ENCODE measurements around the gene AFTPH. TPM values are rescaled to one million over a fixed set of nuclear protein-coding genes. Genes with fewer than 3 reads are reported as not detected.

The AFTPH gene
- total RNA-seq, 2 experiments from 2014 or later = 24.2 to 24.3 TPM

DNA sequence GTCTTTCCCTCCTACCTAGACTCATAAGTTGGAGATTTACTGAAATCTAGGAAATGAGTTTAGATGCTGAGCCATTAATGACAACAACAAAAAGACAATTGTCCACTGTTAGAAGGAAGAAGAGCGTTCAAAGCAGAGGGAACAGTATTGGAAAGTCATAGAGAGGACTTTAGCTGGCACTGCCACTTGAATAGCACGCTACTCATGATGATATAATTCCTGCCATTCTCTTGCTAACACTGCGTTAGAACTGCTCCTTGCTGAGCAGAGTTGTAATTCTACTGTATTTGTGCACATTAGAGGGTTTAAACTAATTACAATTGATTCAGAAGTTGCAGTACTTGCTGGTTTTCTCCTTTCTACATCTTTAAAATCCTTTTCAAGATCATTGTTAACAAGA lies 9.0 kb upstream of the AFTPH start:
- no peaks in the 10 kb centered on the region for H3K36me3 Mint-ChIP-seq (ENCODE audit: low read depth)
- POLR2A ChIA-PET = interaction anchor here (0.9 kb wide), 1 partner anchor 8 kb away, joined by 3 read pairs; no protein-coding TSS in a partner anchor

DNA sequence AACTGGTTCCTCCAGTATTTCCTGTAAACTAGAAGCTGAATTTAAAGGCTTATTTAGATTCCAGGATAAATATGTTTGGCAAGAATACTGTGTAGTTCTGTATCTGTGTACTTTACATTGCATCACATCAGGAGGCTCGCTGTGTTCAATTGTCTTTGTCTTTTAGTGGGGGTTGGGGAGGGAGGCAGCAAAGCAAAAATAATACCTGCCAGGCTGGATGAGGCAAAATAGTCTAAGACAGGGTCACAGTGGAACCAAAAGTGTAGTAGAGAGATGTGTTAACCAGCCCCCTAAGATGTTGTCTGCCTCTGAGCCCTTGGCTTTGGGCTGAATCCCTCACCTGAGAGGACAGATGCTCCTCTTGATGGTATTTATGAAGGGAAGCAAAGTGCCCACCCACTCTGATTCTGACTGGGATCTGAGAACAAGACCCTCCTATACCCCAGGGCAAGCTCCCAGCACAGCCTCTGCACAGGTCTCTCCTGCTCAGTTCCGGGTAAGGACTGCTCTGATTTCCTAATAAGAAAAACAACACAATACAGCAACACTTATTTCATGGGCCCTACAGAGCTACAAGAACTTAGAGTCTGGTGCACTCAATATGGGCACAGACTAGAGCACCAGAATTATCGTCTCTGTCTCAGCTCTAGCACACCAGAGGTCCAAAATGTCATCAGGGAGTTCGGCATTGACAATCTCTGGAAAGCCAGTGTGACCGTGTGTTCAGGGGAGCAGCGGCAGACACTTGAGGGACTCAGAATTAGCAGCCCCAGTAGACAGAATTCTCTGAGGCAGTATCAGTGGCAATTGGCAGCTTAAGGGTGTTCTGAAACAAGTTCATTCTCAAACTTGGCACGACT lies 7.2 kb upstream of the AFTPH start:
- no peak overlapping the region for H3K4me3 ChIP-seq (ENCODE audit: low read length)
- CTCF ChIA-PET = no interaction called here
- no peaks in the 10 kb centered on the region for H3K27me3 ChIP-seq (ENCODE audit: control insufficient read depth in 1 of 2, insufficient read depth in 2 of 2, low read length in 2 of 2)
- no peaks in the 10 kb centered on the region for H3K4me1 Mint-ChIP-seq (ENCODE audit: low read depth)
- no peak overlapping the region for H3K4me3 Mint-ChIP-seq
- DNase-seq (no peak), ATAC-seq (ENCODE audit: poor library complexity) (no peak)
- H3K36me3 Mint-ChIP-seq (ENCODE audit: low read depth) = no peaks in the 10 kb centered on the region
- intact Hi-C loops (cut with DNase I, micrococcal nuclease) = no loop called here
- H3K4me1 ChIP-seq (ENCODE audit: insufficient read depth, low read length) = no peaks in the 10 kb centered on the region
- TF ChIP-seq, protein P1, sequence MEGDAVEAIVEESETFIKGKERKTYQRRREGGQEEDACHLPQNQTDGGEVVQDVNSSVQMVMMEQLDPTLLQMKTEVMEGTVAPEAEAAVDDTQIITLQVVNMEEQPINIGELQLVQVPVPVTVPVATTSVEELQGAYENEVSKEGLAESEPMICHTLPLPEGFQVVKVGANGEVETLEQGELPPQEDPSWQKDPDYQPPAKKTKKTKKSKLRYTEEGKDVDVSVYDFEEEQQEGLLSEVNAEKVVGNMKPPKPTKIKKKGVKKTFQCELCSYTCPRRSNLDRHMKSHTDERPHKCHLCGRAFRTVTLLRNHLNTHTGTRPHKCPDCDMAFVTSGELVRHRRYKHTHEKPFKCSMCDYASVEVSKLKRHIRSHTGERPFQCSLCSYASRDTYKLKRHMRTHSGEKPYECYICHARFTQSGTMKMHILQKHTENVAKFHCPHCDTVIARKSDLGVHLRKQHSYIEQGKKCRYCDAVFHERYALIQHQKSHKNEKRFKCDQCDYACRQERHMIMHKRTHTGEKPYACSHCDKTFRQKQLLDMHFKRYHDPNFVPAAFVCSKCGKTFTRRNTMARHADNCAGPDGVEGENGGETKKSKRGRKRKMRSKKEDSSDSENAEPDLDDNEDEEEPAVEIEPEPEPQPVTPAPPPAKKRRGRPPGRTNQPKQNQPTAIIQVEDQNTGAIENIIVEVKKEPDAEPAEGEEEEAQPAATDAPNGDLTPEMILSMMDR (IDR thresholded peaks at IDR 0.05) = no peak
- no peaks in the 10 kb centered on the region for H3K9me3 ChIP-seq (ENCODE audit: control insufficient read depth in 1 of 2, insufficient read depth in 1 of 2, low read length in 2 of 2)
- POLR2A ChIA-PET = no interaction called here
- H3K27ac Mint-ChIP-seq = no peak overlapping the region
- H3K36me3 ChIP-seq (ENCODE audit: insufficient read depth, low read length) = no peaks in the 10 kb centered on the region
- no peaks in the 10 kb centered on the region for H3K27me3 Mint-ChIP-seq
- no peak overlapping the region for H3K27ac ChIP-seq (ENCODE audit: low read depth in 1 of 2, low read length in 2 of 2)
- no peaks in the 10 kb centered on the region for H3K9me3 Mint-ChIP-seq

More for the DNA sequence above, 9.0 kb upstream of the AFTPH start:
- TF ChIP-seq, protein P1 (IDR thresholded peaks at IDR 0.05) = no peak
- CTCF ChIA-PET = no interaction called here
- Histone ChIP-seq H3K4me1 (ENCODE audit: insufficient read depth, low read length) (no peaks in the 10 kb centered on the region), H3K27ac (ENCODE audit: low read depth in 1 of 2, low read length in 2 of 2) (no peak overlapping the region), H3K27me3 (ENCODE audit: control insufficient read depth in 1 of 2, insufficient read depth in 2 of 2, low read length in 2 of 2) (no peaks in the 10 kb centered on the region), H3K4me3 (ENCODE audit: low read length) (no peak overlapping the region), H3K36me3 (ENCODE audit: insufficient read depth, low read length) (no peaks in the 10 kb centered on the region), H3K9me3 (ENCODE audit: control insufficient read depth in 1 of 2, insufficient read depth in 1 of 2, low read length in 2 of 2) (no peaks in the 10 kb centered on the region)
- no peak for DNase-seq
- H3K9me3 Mint-ChIP-seq = no peaks in the 10 kb centered on the region
- H3K4me1 Mint-ChIP-seq (ENCODE audit: low read depth) = no peaks in the 10 kb centered on the region
- no peaks in the 10 kb centered on the region for H3K27me3 Mint-ChIP-seq
- no peak overlapping the region for H3K27ac Mint-ChIP-seq
- intact Hi-C loops (cut with DNase I, micrococcal nuclease) = no loop called here
- no peak for ATAC-seq (ENCODE audit: poor library complexity)
- H3K4me3 Mint-ChIP-seq = no peak overlapping the region

DNA sequence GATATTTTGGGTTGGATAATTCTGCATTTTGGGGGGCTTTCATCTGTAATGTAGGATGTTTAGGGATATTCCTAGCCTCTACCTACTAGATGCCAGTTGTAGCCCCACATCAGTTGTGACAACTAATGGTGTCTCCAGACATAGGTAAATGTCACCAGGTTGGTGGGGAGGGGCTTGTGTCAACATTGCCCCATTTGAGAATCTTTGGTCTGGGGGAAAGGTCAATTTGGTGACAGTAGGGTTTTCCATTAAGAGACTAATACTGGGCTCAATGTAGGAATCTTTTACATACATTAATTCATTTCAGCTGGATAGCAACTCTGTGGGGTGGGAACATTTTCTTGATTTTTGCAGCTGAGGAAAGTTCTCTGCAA lies 6.6 kb upstream of the AFTPH start:
- ChIA-PET POLR2A (no interaction called here), CTCF (no interaction called here)
- no peak for ATAC-seq (ENCODE audit: poor library complexity)
- Histone ChIP-seq H3K4me1 (ENCODE audit: insufficient read depth, low read length) (no peaks in the 10 kb centered on the region), H3K27me3 (ENCODE audit: control insufficient read depth in 1 of 2, insufficient read depth in 2 of 2, low read length in 2 of 2) (no peaks in the 10 kb centered on the region), H3K27ac (ENCODE audit: low read depth in 1 of 2, low read length in 2 of 2) (no peak overlapping the region), H3K9me3 (ENCODE audit: control insufficient read depth in 1 of 2, insufficient read depth in 1 of 2, low read length in 2 of 2) (no peaks in the 10 kb centered on the region), H3K36me3 (ENCODE audit: insufficient read depth, low read length) (no peaks in the 10 kb centered on the region), H3K4me3 (ENCODE audit: low read length) (no peak overlapping the region)
- no peaks in the 10 kb centered on the region for H3K36me3 Mint-ChIP-seq (ENCODE audit: low read depth)
- no peak for DNase-seq
- no peaks in the 10 kb centered on the region for H3K27me3 Mint-ChIP-seq
- no peak overlapping the region for H3K4me3 Mint-ChIP-seq
- no peaks in the 10 kb centered on the region for H3K9me3 Mint-ChIP-seq
- TF ChIP-seq, protein P1 (IDR thresholded peaks at IDR 0.05) = no peak
- intact Hi-C loops (cut with DNase I, micrococcal nuclease) = no loop called here
- H3K4me1 Mint-ChIP-seq (ENCODE audit: low read depth) = no peaks in the 10 kb centered on the region
- H3K27ac Mint-ChIP-seq = no peak overlapping the region
